Epithelial cell of proximal tubule (primary cell): ENCODE results near the gene GPR183. TPM values are rescaled to one million over a fixed set of nuclear protein-coding genes. Genes with fewer than 3 reads are reported as not detected.

Source experiments
- DNase-seq: peaks from one replicate; pipeline ENCODE4 v3.0.0-alpha.2; 2011; ENCODE audit warnings: low read depth
- H3K4me3 ChIP-seq: 2 replicates; pipeline ENCODE4 v1.5.1; 2011; ENCODE audit warnings: low read depth, mild to moderate bottlenecking, low read length
- CTCF ChIP-seq: conservative IDR thresholded peaks from 2 replicates; pipeline ENCODE4 v1.5.1; 2012; ENCODE audit warnings: low read depth, mild to moderate bottlenecking, low read length
- total RNA-seq: library from RNA; depleted of rRNA; stranded (reverse); fragments of >200 nt; gene quantifications from 2 replicates; pipeline ENCODE4 v1.2.3, GENCODE V29; 2015

The GPR183 gene, protein sequence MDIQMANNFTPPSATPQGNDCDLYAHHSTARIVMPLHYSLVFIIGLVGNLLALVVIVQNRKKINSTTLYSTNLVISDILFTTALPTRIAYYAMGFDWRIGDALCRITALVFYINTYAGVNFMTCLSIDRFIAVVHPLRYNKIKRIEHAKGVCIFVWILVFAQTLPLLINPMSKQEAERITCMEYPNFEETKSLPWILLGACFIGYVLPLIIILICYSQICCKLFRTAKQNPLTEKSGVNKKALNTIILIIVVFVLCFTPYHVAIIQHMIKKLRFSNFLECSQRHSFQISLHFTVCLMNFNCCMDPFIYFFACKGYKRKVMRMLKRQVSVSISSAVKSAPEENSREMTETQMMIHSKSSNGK
- total RNA-seq: 0.17 TPM in 1 of 2 replicates, not detected in the other

- no peak for TF ChIP-seq CTCF
- H3K4me3 ChIP-seq: no peak within 1 kb of the TSS
- DNase-seq: no peak
Measured at GRCh38 chr13:99307247-99307646, at the start of gene GPR183. Gene GPR183, minus strand, starts transcription at chr13:99307399. Its CDS starts 11,254 bp downstream, at chr13:99296145.

DNA sequence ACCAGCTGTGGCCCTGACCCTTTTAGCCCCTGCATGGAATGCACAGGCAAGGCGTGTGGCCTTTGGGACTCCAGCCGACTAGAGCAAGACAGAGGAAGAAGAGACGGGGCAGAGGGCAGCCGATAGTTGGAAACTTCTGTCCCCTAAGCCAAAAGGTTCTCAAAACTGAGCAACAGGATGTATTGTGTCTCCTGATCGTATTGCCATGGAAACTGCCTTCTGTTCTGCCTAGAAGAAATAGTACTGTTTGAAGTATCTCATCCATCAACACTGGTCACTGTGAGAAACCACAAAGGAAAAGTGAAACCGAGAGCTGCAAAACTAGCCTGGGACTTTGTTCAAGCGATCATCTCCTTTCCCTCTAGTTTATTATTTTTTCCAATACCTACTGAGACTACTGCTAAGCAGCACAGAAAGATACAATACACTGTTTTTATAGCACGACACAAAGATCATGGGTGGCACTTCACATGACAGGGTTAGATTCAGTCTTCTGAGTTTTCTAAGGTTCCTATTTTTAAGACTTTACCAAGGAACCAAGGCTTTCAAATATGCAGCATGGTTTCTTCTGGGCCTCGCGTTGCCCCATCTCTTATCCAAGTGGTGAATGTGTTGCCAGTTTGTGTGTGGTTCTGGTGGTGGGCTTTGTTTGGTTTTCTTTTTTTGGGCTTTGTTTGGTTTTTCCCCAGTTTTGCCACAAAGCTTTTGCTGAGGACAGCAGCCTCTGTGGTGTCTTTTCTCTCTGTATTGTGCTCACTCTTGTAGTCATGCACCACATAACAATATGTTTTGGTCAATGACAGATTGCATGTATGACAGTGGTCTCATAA, 49.3 kb upstream of the GPR183 start:
- no peak for TF ChIP-seq CTCF
- no peak overlapping the region for H3K4me3 ChIP-seq
- DNase-seq: no peak

DNA sequence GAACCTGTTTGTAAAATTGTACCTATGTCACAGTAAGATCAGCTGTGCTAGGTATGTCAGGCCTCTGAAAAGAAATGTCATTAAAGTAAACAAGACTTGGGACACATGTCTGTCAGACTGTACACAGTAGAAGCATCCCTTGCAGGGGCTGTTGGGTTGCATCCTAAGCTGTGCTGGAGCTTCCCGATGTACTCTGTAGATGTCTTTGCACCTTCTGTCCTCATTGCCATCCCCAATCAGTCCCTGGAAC, 48.7 kb upstream of the GPR183 start:
- TF ChIP-seq CTCF: no peak
- H3K4me3 ChIP-seq: no peak overlapping the region
- no peak for DNase-seq

DNA sequence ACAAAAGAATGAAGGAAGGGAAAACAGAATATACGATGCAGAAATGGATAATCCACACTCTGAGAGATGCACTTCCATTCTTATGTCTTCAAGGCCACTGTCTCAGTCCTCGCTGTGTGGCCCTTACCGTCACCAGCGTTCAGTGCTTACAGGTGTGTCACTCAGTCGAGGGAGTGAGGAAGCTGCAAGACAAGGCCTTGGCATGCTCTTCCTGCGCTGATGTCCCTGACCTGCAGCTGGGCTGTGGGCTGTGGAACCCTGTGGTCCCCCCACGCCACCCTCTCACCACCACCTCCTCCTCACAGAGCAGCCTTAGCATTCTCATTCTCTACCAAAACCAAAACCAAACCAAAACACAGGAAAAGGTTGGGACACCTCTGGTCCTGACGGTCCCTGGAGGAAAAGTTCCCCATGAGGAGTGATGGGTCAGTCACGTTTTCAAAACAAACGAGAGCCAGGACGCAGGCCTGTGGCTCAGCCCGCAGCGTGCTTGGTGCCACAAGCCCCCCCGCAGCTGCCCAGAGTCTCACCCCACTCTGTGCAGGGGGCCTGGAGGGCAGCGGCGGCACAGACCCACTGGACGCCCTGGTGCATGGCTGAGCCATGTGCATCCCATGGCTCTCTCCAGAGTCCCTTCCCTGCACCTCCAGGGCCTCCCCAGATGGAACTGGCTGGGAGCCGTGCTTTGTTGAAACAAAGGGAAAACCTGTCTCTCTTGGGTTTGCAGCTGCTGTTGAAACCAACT, 48.2 kb upstream of the GPR183 start:
- no peak overlapping the region for H3K4me3 ChIP-seq
- no peak for DNase-seq
- TF ChIP-seq CTCF: no peak

- H3K4me3 ChIP-seq: no peak overlapping the region
- no peak for DNase-seq
- no peak for TF ChIP-seq CTCF
Measured at GRCh38 chr13:99354371-99354951, 47.3 kb upstream of the GPR183 start.

DNA sequence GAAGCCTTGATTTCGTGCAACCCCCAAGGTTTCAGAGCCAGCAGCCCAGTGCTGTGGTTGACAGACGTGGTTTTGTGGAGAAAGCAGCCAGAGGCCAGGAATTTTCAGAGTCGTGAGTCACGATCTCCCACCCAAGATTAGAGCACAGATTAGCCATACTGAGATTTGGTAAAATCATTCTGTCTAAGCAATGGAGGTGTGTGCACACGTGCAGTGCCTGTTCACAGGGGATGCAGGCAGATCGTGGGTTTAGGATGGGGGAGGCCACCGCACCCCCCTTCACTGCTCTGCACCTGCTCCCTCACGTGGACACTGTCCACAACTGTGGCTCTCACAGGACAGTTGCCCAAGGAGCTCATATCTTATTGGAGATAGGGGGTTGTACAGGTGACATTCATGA, 46.6 kb upstream of the GPR183 start:
- no peak overlapping the region for H3K4me3 ChIP-seq
- DNase-seq: no peak
- TF ChIP-seq CTCF: no peak
